Keratinocyte (primary cell): ENCODE measurements around the gene ARHGAP15. TPM values are rescaled to one million over a fixed set of nuclear protein-coding genes. Genes with fewer than 3 reads are reported as not detected.

ENCODE experiments used
- DNase-seq: peaks from one replicate; pipeline ENCODE4 v3.0.0-alpha.2; 2011; ENCODE audit warnings: low read depth, missing footprints, low spot score
- FAIRE-seq: peaks from 2 replicates; lab custom pipeline; 2011; peaks lifted over from hg19 to GRCh38; lab: Jason Lieb, UNC
- H2AFZ ChIP-seq: 2 replicates; pipeline ENCODE4 v1.6.0; 2012; ENCODE audit warnings: low read length, control low read depth, inconsistent platforms; ENCODE audit not compliant: control insufficient read depth
- H3K27ac ChIP-seq: 2 replicates; pipeline ENCODE4 v1.5.1; 2011; ENCODE audit warnings: low read length; ENCODE audit not compliant: control insufficient read depth, insufficient read depth
- H3K27me3 ChIP-seq: 3 replicates; pipeline ENCODE4 v1.6.0; 2011; ENCODE audit warnings: low read length; ENCODE audit not compliant: control insufficient read depth, insufficient read depth; ENCODE audit errors: extremely low read depth
- H3K36me3 ChIP-seq, 2 experiments: 2 replicates in 1 of 2; 3 replicates in 1 of 2; pipeline ENCODE4 v1.5.1; 2011; ENCODE audit warnings: low read length in 2 of 2, mild to moderate bottlenecking in 1 of 2; ENCODE audit not compliant: control insufficient read depth in 2 of 2, insufficient read depth in 2 of 2; ENCODE audit errors: extremely low read depth in 1 of 2
- H3K4me1 ChIP-seq: 3 replicates; pipeline ENCODE4 v1.5.1; 2011; ENCODE audit warnings: low read length; ENCODE audit not compliant: control insufficient read depth, insufficient read depth; ENCODE audit errors: extremely low read depth
- H3K4me2 ChIP-seq: 3 replicates; pipeline ENCODE4 v1.6.0; 2011; ENCODE audit warnings: low read depth, low read length; ENCODE audit not compliant: control insufficient read depth, insufficient read depth; ENCODE audit errors: extremely low read depth
- H3K4me3 ChIP-seq, 3 experiments: fragments of 200-600 bp in 1 of 3; sonication (generic) in 1 of 3; 2 replicates in 2 of 3; 3 replicates in 1 of 3; pipeline ENCODE4 v1.5.1; 2011 to 2016; ENCODE audit warnings: low read length in 3 of 3, mild to moderate bottlenecking in 3 of 3, control low read depth in 2 of 3, inconsistent platforms in 1 of 3, low read depth in 1 of 3, mixed read lengths in 1 of 3, mixed run types in 1 of 3, moderate library complexity in 1 of 3; ENCODE audit not compliant: control insufficient read depth in 2 of 3, insufficient read depth in 2 of 3; ENCODE audit errors: extremely low read depth in 1 of 3
- H3K79me2 ChIP-seq: 2 replicates; pipeline ENCODE4 v1.6.0; 2012; ENCODE audit warnings: low read length; ENCODE audit not compliant: control insufficient read depth, insufficient read depth
- H3K9ac ChIP-seq: 3 replicates; pipeline ENCODE4 v1.6.0; 2011; ENCODE audit warnings: low read length; ENCODE audit not compliant: control insufficient read depth, insufficient read depth; ENCODE audit errors: extremely low read depth
- H3K9me1 ChIP-seq: 3 replicates; pipeline ENCODE4 v1.6.0; 2011; ENCODE audit warnings: low read length; ENCODE audit not compliant: control insufficient read depth, insufficient read depth; ENCODE audit errors: extremely low read depth
- H3K9me3 ChIP-seq: 2 replicates; pipeline ENCODE4 v1.5.1; 2012; ENCODE audit warnings: low read depth, low read length; ENCODE audit not compliant: control insufficient read depth
- H4K20me1 ChIP-seq: 3 replicates; pipeline ENCODE4 v1.6.0; 2011; ENCODE audit warnings: low read length; ENCODE audit not compliant: control insufficient read depth, insufficient read depth; ENCODE audit errors: extremely low read depth
- CTCF ChIP-seq, 3 experiments: IDR thresholded peaks in 1 of 3; conservative IDR thresholded peaks in 1 of 3; optimal IDR thresholded peaks in 1 of 3; 2 replicates in 2 of 3; 3 replicates in 1 of 3; pipeline versions ENCODE3 to v1.5.1; 2011; ENCODE audit warnings: low read length in 3 of 3, mild to moderate bottlenecking in 3 of 3, moderate library complexity in 2 of 3, control low read depth in 1 of 3, inconsistent platforms in 1 of 3; ENCODE audit not compliant: insufficient read depth in 2 of 3; ENCODE audit errors: extremely low read depth in 1 of 3
- EZH2 ChIP-seq: IDR thresholded peaks from one replicate; pipeline ENCODE4 v1.6.1; 2012; ENCODE audit warnings: inconsistent platforms, mild to moderate bottlenecking, low read length, moderate library complexity
- dilution Hi-C: fragments of 300-500 bp; cut with MboI; formaldehyde crosslinking; loops from one replicate; pipeline ENCODE4 v1.7.0; 2020; ENCODE audit warnings: low sequenced_read_pairs; ENCODE audit not compliant: extremely low pct_ligation_motif_present
- polyA plus RNA-seq, 5 experiments: library from polyadenylated mRNA; depleted of rRNA in 3 of 5; stranded (reverse) in 3 of 5; stranded (forward) in 1 of 5; unstranded in 1 of 5; fragments of >200 nt; gene quantifications; 1 replicate in 1 of 5; 2 replicates in 3 of 5; 3 replicates in 1 of 5; pipeline versions ENCODE4 v1.2.1 to v1.2.3, GENCODE V29; 2011 to 2012; ENCODE audit warnings: missing spikeins in 2 of 5, low read depth in 1 of 5, low replicate concordance in 1 of 5

Gene ARHGAP15
- polyA plus RNA-seq, 1 donor (not counting 4 experiments of a cell fraction or from before 2014, with no cell fraction given) = not detected

- Histone ChIP-seq H4K20me1 (no peaks in the 10 kb centered on the region), H3K79me2 (no peaks in the 10 kb centered on the region), H3K27ac (no peak overlapping the region), H3K4me3 (no peak overlapping the region), H2AFZ (no peak overlapping the region), H3K9me3 (no peaks in the 10 kb centered on the region), H3K9me1 (no peaks in the 10 kb centered on the region), H3K4me2 (no peak overlapping the region), H3K9ac (no peak overlapping the region), H3K36me3 (no peaks in the 10 kb centered on the region), H3K4me1 (no peaks in the 10 kb centered on the region), H3K27me3 (no peaks in the 10 kb centered on the region)
- FAIRE-seq (no peak), DNase-seq (no peak)
- TF ChIP-seq CTCF (optimal IDR thresholded peaks at IDR 0.05 in 1 of 3, IDR thresholded peaks at IDR 0.05 in 1 of 3, conservative IDR thresholded peaks at IDR 0.05 in 1 of 3; ENCODE audit: extremely low read depth in 1 of 3, insufficient read depth in 2 of 3, low read length in 3 of 3) = no peak
- TF ChIP-seq EZH2 = no peak
- dilution Hi-C loops = no loop called here
Measured at GRCh38 chr2:143225931-143226330, 96.7 kb downstream of the ARHGAP15 start.

- no peaks in the 10 kb centered on the region for H3K79me2 ChIP-seq
- no peaks in the 10 kb centered on the region for H4K20me1 ChIP-seq
- H3K4me2 ChIP-seq = no peak overlapping the region
- H3K9ac ChIP-seq = no peak overlapping the region
- FAIRE-seq = no peak
- DNase-seq = no peak
- H3K4me3 ChIP-seq = no peak overlapping the region
- dilution Hi-C loops = no loop called here
- no peaks in the 10 kb centered on the region for H3K9me1 ChIP-seq
- H3K4me1 ChIP-seq = no peaks in the 10 kb centered on the region
- no peaks in the 10 kb centered on the region for H3K27me3 ChIP-seq
- no peak for TF ChIP-seq EZH2
- TF ChIP-seq CTCF (optimal IDR thresholded peaks at IDR 0.05 in 1 of 3, IDR thresholded peaks at IDR 0.05 in 1 of 3, conservative IDR thresholded peaks at IDR 0.05 in 1 of 3; ENCODE audit: extremely low read depth in 1 of 3, insufficient read depth in 2 of 3, low read length in 3 of 3) = no peak
- H3K9me3 ChIP-seq = no peaks in the 10 kb centered on the region
- no peak overlapping the region for H3K27ac ChIP-seq
- no peak overlapping the region for H2AFZ ChIP-seq
- H3K36me3 ChIP-seq = no peaks in the 10 kb centered on the region
Measured at GRCh38 chr2:143226714-143227541, 97.7 kb downstream of the ARHGAP15 start.
